Measurements from ENCODE around the gene TFPI2.
A peak's percentile ranks its signal among the peaks of the same experiment; 100 is the strongest.

TFPI2 gene

DNA sequence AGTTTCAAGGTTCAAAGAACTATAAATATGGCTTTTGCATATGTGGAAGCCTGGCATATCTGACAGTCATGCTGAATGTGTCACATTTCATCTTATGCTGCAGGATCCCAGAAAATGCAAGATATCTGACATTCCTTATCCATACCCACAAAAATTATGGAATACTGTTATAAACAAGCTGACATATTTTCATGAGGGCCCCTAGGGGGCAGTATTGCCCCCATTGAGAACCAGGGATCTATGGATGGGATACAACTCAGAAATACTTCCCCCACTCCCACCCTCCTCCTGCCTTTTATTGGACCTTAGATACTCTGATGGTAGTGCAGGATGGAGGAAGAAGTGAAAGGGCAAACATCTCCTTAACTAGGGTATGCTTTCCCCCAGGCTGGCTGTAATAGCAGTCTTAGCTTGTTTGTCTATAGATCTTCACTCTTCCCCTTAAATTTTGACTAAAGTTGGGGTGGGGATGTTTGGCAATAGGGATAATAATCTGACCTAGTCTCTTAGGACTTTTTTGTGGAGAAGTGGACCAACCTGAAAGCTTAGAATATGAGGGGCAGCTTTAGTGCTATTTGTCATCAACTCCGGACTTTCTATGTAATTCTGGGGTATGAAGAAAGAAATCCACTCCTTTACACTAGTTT lies 12.3 kb upstream of the TFPI2 start:
- DNase-seq: peak; percentile 40

DNA sequence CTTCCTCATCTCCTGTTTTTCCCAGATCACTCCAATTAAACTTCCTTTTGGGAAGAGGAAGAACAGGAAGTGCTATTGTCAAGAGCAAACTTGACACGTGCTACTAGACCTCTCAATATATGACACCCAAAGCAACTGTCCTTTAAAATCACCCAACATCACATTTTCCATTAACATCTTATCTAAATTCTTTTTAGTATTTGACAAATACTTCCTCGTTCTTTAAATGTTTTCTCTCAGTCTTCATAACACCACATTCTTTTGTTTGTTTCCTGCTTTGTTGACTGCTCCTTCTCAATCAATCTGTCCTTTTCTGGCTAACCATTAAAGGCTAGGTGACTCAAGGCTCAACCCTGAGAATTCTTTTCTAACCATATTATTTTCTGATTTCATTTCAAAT lies 7.1 kb upstream of the TFPI2 start:
- no peak for DNase-seq

- no peak for DNase-seq
These were observed 5.5 kb upstream of the TFPI2 start for GRCh38 chr7:93895859-93896600.

GRCh38 chr7:93894966-93895640 lies 4.5 kb upstream of the TFPI2 start:
- DNase-seq: peak; percentile 52

DNA sequence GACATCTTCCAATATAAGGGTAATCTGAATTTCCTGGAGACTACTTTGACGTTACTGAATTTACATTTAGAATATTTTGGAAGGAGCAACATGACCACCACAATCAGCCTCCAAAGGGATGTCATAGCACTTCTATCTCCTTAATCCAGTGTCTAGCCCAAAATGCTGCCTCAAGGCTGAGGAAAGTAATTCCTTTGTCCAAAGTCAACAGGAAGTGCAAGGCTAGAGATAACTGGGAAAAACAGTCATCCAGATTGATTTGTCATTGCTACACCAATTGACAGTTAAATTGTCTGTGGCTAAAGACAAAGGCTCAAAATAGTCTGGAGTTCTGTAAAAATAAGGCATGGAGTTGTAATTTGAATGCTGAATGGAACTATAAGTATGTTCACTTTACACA lies 3.9 kb upstream of the TFPI2 start:
- no peak for DNase-seq

DNA sequence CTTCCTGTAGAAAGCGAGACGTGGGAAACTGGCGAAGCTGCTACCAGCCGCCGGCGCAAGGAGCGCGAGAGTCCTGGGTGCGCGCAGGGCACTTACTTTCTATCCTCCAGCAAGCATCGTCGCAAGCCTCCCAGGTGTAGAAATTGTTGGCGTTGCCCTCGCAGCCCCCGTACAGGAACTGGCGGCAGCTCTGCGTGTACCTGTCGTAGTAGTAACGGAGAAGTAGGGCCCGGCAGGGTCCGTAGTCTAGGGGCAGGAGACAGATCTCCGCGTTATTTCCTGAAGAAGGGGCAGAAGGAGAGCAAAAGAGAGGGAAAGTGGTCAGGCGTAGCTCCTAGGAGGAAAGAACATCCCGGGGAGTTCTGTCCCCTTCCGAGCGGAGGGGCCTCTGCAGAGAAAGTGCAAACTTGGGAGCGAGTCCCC lies 501 bp downstream of the TFPI2 start:
- no peak for DNase-seq

- no peak for DNase-seq
These were observed 1.3 kb downstream of the TFPI2 start for GRCh38 chr7:93889261-93889660.

DNA sequence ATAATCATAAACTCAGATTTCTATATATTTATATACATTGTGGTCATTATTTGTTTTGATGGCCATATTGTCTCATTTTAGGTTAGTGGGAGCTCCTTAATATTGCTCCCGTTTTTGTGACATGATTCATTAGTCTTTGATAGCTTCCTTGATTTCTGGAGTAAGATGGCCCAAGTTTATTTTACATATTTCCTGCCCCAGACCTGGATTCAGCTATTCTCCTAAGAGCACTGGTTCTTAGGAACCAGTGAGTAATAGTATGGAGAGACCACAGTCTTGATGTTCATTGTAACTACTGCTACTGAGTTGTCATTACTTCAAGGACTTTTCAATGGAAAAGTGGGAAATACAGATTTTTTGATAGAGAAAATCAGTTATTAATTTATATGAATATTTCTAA lies 6.0 kb downstream of the TFPI2 start:
- DNase-seq: no peak

- DNase-seq: no peak
These were observed 6.6 kb downstream of the TFPI2 start for GRCh38 chr7:93883917-93884345.

DNA sequence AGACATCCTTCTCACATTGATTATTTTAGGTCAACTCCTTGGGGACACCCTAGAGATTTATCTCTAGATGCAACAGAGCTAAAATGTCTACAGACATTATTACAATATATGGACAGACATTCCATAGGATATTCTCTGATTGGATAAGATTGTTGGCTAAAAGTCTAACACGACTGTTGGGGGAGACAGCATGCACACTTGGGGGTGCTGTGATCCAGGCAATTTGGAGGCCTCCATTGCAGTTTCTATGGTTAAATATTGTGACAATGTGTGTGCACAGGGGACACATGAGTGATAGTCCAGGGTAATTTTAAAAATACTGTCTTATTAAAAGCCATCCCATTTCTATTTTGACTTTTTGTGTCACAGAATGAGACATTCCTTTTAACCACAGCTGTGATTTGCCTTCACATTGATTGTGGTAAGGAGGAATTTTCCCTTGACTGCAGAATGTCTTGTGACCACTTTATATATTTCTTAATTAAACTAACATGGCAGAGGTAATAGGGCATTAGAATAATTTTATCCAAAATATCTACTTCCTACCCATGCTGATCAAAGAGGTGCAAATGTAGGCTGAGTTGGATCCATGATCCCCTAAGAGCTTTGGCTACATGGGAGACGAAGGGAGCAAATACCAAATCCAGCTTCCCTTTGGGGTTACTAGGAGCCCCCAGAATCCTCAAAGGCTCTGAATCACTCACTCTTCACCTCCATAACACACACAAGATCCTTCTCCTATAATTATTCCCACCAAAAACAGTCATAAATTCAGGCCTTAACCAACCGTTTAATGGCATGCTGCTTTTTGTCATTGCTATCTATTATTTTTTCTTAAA lies 7.3 kb downstream of the TFPI2 start:
- DNase-seq: no peak

DNA sequence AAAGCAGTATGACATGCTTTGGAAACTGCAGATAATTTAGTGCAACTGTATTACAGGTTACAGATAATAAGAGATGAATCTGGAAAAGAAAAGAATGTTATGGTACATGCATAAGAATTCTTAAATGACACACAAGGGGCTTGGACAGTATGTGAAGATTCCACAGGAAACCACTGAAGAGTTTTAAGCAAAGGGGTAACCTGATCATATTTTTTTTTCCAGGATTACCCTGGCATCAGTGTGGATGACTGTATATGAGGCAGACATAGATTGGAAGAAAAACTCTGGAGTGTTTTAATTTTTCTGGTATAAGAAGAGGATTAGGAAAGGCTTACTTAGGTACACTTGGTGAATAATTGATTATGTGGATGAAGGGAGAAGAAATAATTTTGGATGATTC lies 8.1 kb downstream of the TFPI2 start:
- no peak for DNase-seq

DNA sequence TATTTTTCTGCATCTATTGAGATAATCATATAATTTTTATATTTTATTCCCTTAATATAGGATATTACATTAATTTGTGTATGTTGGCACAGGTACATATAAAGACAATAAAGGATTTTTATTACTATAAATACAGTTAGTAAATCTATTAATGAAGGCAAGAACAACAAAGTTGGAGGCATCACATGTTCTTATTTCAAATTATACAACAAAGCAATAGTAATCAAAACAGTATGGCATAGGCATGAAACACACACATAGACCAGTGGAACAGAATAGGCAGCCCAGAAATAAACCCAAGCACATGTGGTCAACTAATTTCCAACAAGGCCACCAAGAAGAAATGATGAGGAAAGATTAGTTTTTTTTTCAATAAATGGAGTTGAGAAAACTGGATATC lies 11.2 kb downstream of the TFPI2 start:
- no peak for DNase-seq

DNA sequence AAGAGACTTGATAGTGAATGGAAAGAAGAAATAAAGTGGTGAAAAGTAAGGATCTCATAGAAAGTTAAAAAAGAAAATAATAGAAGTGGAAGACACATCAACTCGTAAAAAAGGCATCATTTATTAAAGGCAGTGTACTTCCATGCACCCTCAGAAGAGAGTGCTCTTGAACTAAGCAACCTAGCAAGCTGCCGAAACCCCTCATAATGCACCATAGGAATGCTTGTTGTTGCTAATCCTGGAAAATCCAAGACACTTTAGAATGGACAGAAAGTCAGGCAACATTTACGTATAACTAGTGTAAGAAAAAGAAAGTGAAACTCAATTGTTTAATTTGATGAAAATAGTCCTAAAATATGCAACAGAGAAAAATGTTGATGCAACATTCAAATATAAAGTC lies 12.8 kb downstream of the TFPI2 start:
- DNase-seq: no peak

GRCh38 chr7:93873998-93874574 lies 16.5 kb downstream of the TFPI2 start:
- DNase-seq: no peak

- no peak for DNase-seq
These were observed 23.7 kb downstream of the TFPI2 start for GRCh38 chr7:93866886-93867285.

DNA sequence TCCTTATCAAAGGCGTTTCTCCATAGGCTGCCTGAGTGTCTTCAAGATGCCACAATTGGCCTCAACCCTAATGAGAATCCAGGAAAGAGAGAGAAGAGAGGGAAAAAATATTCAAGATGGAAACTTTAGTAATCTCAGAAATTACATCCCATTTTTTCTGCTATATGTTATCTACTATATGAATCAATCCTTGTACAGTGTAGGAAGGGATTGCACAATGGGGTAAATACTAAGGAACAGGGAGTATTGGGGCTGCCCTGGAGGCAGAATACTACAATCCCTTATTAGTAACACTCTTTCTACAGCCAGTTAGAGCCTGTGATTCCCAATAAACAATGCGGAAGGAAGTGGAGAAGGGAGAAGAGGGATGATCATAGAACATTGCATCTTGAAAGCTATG lies 27.9 kb downstream of the TFPI2 start:
- DNase-seq: no peak

- DNase-seq: no peak
These were observed 29.1 kb downstream of the TFPI2 start for GRCh38 chr7:93861325-93861949.

DNA sequence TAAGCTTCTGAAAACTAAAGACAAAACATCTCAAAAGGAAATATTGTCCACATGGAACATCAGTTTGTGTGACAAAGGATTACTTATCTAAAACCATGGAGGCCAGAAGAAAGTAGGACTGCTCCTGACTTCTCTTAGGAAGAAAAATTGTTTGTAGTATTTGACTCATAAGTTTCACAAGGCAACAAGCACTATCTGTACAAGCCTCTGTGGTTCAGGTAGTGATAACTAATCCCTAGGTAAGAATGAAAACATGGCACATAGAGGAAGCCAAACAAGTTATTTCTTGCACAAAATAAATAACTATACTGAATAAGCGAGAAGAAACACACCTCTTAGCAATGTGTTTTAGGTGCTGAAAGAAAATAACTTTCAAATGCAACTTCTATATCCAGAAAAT lies 30.3 kb downstream of the TFPI2 start:
- no peak for DNase-seq

DNA sequence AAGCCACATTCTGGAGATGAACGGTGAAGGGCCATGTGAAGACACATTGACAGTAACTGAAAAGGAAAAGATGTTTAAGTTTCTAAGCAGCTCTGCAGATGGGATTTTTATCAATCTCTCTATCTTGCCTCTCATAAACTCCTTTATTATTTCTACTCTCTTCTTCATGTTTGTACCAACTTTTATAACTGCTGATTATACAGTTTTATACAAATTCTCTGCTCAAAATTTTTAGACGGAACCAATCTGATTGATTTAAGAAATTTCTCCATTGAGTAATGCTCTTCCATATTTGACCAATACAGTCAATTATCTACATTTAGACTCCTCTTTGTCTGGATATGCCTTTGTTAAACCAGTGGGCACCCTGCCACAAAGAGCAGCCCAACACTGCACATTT lies 31.7 kb downstream of the TFPI2 start:
- DNase-seq: no peak

GRCh38 chr7:93856323-93856722 lies 34.2 kb downstream of the TFPI2 start:
- no peak for DNase-seq

DNA sequence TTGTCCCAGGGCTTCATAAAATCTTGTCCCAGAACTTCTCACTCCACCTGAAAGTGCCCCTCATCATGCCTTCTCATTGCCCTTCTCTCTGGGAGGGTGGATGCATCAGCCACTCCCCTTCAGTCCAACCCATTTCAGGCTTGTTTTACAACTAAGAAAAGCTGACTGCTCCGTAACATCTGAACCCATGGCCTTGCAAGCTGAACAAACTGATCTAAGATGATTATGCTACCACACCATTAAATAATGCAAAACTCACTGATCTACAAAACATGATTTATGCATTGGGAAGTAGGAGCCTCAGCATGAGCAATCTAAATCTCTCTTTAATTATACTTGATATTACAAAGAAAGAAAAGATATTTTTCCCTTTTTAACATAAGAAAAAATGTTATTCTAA lies 34.8 kb downstream of the TFPI2 start:
- no peak for DNase-seq

DNA sequence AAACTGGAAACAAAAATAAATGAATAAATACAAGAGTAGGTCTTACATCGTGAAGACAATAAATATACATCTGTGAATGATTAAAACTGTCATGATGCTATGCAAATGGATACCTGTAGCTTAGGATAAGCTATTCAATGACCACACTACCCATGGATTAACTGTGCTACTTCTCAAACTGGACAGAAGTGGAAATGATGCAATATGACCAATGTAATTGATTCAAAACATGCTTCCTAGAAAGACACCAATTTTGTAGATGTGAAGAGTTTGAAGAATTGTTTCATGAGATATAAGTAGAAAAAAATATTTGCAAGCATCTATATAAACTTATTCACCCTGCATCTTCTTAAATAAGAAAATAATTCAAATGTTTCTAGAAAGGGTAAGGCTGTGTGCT lies 36.1 kb downstream of the TFPI2 start:
- no peak for DNase-seq

Measured in hematopoietic multipotent progenitor cell treated with erythropoietin and hydrocortisone succinate and interleukin-3 and kit ligand, for 8 days (in vitro differentiated cells).